Measurements from ENCODE around the gene SMARCA4.

SMARCA4 gene

DNA sequence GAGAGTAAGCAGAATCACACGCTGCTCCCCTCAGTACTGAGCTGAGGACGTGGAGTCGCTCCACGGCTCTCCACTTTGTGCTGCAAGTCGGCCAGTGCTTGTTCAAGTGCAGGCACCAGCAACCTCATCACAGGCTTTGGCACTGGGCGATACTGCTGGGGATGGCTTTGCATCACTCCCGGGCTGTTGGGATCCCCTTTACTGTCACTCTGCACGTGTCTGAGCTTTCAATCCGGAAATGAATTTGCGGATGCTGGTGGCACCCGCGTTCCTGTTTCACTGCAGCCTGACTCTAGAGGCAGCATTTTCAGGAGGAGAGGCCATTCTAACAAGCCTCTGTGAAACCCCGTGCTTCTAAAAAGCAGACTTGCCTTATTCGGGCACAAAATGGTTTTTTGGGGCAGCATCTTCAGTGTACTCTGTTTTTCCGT lies 19.1 kb downstream of the SMARCA4 start:
- TF ChIP-seq ZNF384 (IDR thresholded peaks at IDR 0.05) (no peak), FOXM1 (IDR thresholded peaks at IDR 0.05; ENCODE audit: borderline replicate concordance) (no peak), CTBP1 (IDR thresholded peaks at IDR 0.05; ENCODE audit: borderline replicate concordance) (no peak), LEF1 (IDR thresholded peaks at IDR 0.05; ENCODE audit: borderline replicate concordance) (no peak), HDGF (IDR thresholded peaks at IDR 0.05; ENCODE audit: borderline replicate concordance) (no peak), TARDBP (IDR thresholded peaks at IDR 0.05) (no peak), FOXK2 (IDR thresholded peaks at IDR 0.05) (no peak), ELF4 (IDR thresholded peaks at IDR 0.05) (no peak), ARNT (IDR thresholded peaks at IDR 0.05) (no peak), SP1 (IDR thresholded peaks at IDR 0.05) (no peak), L3MBTL2 (conservative IDR thresholded peaks at IDR 0.05) (no peak), NFRKB (IDR thresholded peaks at IDR 0.05) (no peak)
- no peak for DNase-seq (ENCODE audit: extremely low spot score)
- CTCF ChIA-PET, result interaction anchor here (0.7 kb wide), 1 partner anchor 10 kb away, joined by 3 read pairs; no protein-coding TSS in a partner anchor
- POLR2A ChIA-PET, result interaction anchor here (0.8 to 1.2 kb wide), 2 partner anchors 15 to 20 kb away, joined by 3 read pairs; no protein-coding TSS in a partner anchor

DNA sequence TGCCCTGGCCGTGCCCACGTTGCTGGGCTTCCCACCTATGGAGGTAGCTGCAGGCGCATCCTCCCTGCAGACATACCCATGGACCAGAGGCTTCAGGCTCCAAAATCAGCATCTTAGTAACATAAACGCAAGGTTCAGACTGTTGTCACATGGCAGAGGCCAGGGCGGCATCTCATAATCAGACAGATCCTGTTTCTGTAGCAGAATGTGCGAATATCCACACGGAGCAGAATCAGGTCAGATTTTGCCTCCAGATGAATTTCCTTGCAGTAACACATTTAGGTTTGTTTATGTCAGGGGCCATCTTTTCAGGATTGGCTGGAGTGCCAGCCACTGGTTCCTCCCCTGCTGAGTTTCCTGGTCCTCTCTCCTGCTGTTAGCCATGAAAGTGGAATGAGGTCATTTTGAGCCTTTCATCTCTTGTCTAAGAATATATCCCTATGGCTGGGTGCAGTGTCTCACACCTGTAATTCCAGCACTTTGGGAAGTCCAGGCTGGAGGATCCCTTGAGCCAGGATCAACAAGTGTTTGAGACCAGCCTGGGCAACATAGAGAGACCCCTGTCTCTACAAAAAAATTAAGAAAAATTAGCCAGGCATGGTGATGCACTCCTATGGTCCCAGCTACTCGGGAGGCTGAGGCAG lies 20.5 kb downstream of the SMARCA4 start:
- POLR2A ChIA-PET, result no interaction called here
- no peak for TF ChIP-seq ZNF384 (IDR thresholded peaks at IDR 0.05)
- no peak for TF ChIP-seq L3MBTL2 (conservative IDR thresholded peaks at IDR 0.05)
- TF ChIP-seq HDGF (IDR thresholded peaks at IDR 0.05; ENCODE audit: borderline replicate concordance), result no peak
- no peak for TF ChIP-seq CTBP1 (IDR thresholded peaks at IDR 0.05; ENCODE audit: borderline replicate concordance)
- TF ChIP-seq TARDBP (IDR thresholded peaks at IDR 0.05), result no peak
- TF ChIP-seq, protein P1, sequence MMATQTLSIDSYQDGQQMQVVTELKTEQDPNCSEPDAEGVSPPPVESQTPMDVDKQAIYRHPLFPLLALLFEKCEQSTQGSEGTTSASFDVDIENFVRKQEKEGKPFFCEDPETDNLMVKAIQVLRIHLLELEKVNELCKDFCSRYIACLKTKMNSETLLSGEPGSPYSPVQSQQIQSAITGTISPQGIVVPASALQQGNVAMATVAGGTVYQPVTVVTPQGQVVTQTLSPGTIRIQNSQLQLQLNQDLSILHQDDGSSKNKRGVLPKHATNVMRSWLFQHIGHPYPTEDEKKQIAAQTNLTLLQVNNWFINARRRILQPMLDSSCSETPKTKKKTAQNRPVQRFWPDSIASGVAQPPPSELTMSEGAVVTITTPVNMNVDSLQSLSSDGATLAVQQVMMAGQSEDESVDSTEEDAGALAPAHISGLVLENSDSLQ (IDR thresholded peaks at IDR 0.05), result no peak
- no peak for TF ChIP-seq SP1 (IDR thresholded peaks at IDR 0.05)
- no peak for TF ChIP-seq ELF4 (IDR thresholded peaks at IDR 0.05)
- no peak for TF ChIP-seq SUZ12 (IDR thresholded peaks at IDR 0.05)
- no peak for TF ChIP-seq NFRKB (IDR thresholded peaks at IDR 0.05)
- no peak for TF ChIP-seq LEF1 (IDR thresholded peaks at IDR 0.05; ENCODE audit: borderline replicate concordance)
- TF ChIP-seq ARNT (IDR thresholded peaks at IDR 0.05), result no peak
- no peak for TF ChIP-seq FOXM1 (IDR thresholded peaks at IDR 0.05; ENCODE audit: borderline replicate concordance)
- TF ChIP-seq BHLHE40 (IDR thresholded peaks at IDR 0.05; ENCODE audit: borderline replicate concordance), result no peak
- no peak for TF ChIP-seq FOXA1 (IDR thresholded peaks at IDR 0.05)
- no peak for TF ChIP-seq FOXK2 (IDR thresholded peaks at IDR 0.05)
- CTCF ChIA-PET, result interaction anchor here (0.6 kb wide), 1 partner anchor 82 kb away, joined by 3 read pairs; no protein-coding TSS in a partner anchor
- DNase-seq (ENCODE audit: extremely low spot score), result peak; percentile 33

DNA sequence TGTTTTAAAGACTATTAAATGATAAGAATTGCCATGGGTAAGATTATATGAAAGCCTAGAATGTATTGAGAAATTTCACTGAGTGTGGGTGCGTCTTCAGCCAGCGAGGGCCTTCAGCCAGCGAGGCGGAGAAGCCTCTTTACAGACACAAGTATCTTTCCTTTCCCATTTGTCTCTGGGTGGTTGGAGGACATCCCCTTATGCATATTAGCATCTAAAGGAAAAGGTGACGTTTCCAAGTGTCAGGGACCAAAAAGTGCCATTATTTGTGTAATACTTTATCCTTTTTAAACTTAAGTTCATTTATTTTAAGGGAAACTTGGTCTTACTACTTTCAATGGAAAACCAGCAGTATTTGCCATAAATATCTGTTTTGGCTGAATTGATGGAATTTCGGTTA lies 22.2 kb downstream of the SMARCA4 start:
- ChIA-PET POLR2A (no interaction called here), CTCF (no interaction called here)

DNA sequence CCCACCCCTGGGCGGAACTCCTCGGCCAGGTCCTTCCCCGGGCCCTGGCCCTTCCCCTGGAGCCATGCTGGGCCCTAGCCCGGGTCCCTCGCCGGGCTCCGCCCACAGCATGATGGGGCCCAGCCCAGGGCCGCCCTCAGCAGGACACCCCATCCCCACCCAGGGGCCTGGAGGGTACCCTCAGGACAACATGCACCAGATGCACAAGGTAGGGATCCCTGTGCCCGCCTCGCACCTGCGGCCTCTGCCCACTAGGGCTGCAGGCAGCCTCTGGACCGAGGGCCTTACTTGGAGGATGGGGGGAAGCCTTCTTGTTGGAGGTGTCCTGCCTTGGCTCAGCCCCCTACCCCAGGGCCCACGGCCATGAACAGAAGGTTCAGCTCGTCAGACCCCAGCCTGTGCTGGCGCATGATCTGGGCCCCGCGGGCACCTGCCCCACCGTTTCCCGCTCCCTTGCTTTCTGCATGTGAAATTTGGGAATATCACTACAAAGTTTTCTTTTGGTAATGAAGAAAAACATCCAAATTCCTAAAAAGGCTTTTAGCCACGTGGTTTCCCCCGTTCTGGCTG lies 23.4 kb downstream of the SMARCA4 start:
- CTCF ChIA-PET, result no interaction called here
- POLR2A ChIA-PET, result no interaction called here
- DNase-seq (ENCODE audit: extremely low spot score), result no peak
- TF ChIP-seq SUZ12 (IDR thresholded peaks at IDR 0.05), result no peak
- TF ChIP-seq FOXK2 (IDR thresholded peaks at IDR 0.05), result no peak
- no peak for TF ChIP-seq HDGF (IDR thresholded peaks at IDR 0.05; ENCODE audit: borderline replicate concordance)
- TF ChIP-seq CTBP1 (IDR thresholded peaks at IDR 0.05; ENCODE audit: borderline replicate concordance), result no peak
- no peak for TF ChIP-seq FOXA1 (IDR thresholded peaks at IDR 0.05)
- no peak for TF ChIP-seq ZNF384 (IDR thresholded peaks at IDR 0.05)
- TF ChIP-seq TARDBP (IDR thresholded peaks at IDR 0.05), result no peak
- TF ChIP-seq, protein P1 (IDR thresholded peaks at IDR 0.05), result no peak
- TF ChIP-seq LEF1 (IDR thresholded peaks at IDR 0.05; ENCODE audit: borderline replicate concordance), result no peak
- no peak for TF ChIP-seq ELF4 (IDR thresholded peaks at IDR 0.05)
- no peak for TF ChIP-seq FOXM1 (IDR thresholded peaks at IDR 0.05; ENCODE audit: borderline replicate concordance)
- TF ChIP-seq NFRKB (IDR thresholded peaks at IDR 0.05), result no peak
- TF ChIP-seq L3MBTL2 (conservative IDR thresholded peaks at IDR 0.05), result no peak
- TF ChIP-seq SP1 (IDR thresholded peaks at IDR 0.05), result no peak
- no peak for TF ChIP-seq ARNT (IDR thresholded peaks at IDR 0.05)
- TF ChIP-seq BHLHE40 (IDR thresholded peaks at IDR 0.05; ENCODE audit: borderline replicate concordance), result no peak

More for the DNA sequence above, 22.2 kb downstream of the SMARCA4 start:
- DNase-seq (ENCODE audit: extremely low spot score), result no peak
- TF ChIP-seq, protein P1 (IDR thresholded peaks at IDR 0.05), result no peak
- TF ChIP-seq LEF1 (IDR thresholded peaks at IDR 0.05; ENCODE audit: borderline replicate concordance) (no peak), SP1 (IDR thresholded peaks at IDR 0.05) (no peak), ZNF384 (IDR thresholded peaks at IDR 0.05) (no peak), CTBP1 (IDR thresholded peaks at IDR 0.05; ENCODE audit: borderline replicate concordance) (no peak), FOXK2 (IDR thresholded peaks at IDR 0.05) (no peak), HDGF (IDR thresholded peaks at IDR 0.05; ENCODE audit: borderline replicate concordance) (no peak), NFRKB (IDR thresholded peaks at IDR 0.05) (no peak)

DNA sequence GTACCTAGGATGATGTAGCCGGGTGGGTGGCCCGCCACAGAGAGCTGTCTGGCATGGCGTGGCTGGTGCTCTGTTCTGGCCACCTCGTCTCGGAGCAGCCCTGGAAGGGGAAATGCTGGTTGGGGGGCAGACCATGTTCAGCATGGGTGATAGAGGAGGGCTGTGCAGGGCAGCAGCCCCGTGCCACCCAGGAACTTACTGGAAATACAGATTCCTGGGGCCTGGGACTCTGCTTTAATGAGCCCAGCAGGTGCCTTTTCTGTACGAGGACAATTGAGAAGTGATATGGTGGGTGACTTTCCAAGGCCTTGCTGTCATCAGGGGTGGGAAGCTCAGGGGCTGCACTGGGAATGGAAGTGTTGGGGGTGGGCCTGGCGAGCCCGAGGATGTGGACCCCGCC lies 24.7 kb downstream of the SMARCA4 start:
- DNase-seq (ENCODE audit: extremely low spot score), result no peak
- ChIA-PET CTCF (no interaction called here), POLR2A (no interaction called here)
- TF ChIP-seq TARDBP (IDR thresholded peaks at IDR 0.05), result no peak
- TF ChIP-seq FOXM1 (IDR thresholded peaks at IDR 0.05; ENCODE audit: borderline replicate concordance), result no peak
- no peak for TF ChIP-seq LEF1 (IDR thresholded peaks at IDR 0.05; ENCODE audit: borderline replicate concordance)
- TF ChIP-seq, protein P1 (IDR thresholded peaks at IDR 0.05), result no peak
- TF ChIP-seq L3MBTL2 (conservative IDR thresholded peaks at IDR 0.05), result no peak
- TF ChIP-seq SUZ12 (IDR thresholded peaks at IDR 0.05), result no peak
- TF ChIP-seq BHLHE40 (IDR thresholded peaks at IDR 0.05; ENCODE audit: borderline replicate concordance), result no peak
- TF ChIP-seq SP1 (IDR thresholded peaks at IDR 0.05), result no peak
- TF ChIP-seq CTBP1 (IDR thresholded peaks at IDR 0.05; ENCODE audit: borderline replicate concordance), result no peak
- no peak for TF ChIP-seq FOXA1 (IDR thresholded peaks at IDR 0.05)
- TF ChIP-seq HDGF (IDR thresholded peaks at IDR 0.05; ENCODE audit: borderline replicate concordance), result no peak
- TF ChIP-seq FOXK2 (IDR thresholded peaks at IDR 0.05), result no peak
- no peak for TF ChIP-seq ZNF384 (IDR thresholded peaks at IDR 0.05)
- TF ChIP-seq ARNT (IDR thresholded peaks at IDR 0.05), result no peak
- no peak for TF ChIP-seq NFRKB (IDR thresholded peaks at IDR 0.05)
